Panc1 (cell line): ENCODE results near the gene ERAL1. TPM values are rescaled to one million over a fixed set of nuclear protein-coding genes. Genes with fewer than 3 reads are reported as not detected.

ENCODE experiments used
- ATAC-seq: fragments of 200-7000 bp; cut with Tn5 transposase; 2 replicates; pipeline ENCODE4 v1.9.1; 2020; ENCODE audit warnings: mild to moderate bottlenecking, moderate library complexity
- BruUV-seq: library from RNA; stranded (reverse); fragments of 400-500 nt; replicated peaks from 2 replicates; lab custom pipeline; 2021; lab: Mats Ljungman, UMichigan
- CTCF ChIA-PET: fragments of 300-600 bp; sonication (Branson Sonifier 250); formaldehyde crosslinking; loops from one replicate; lab custom pipeline; 2022; ENCODE audit warnings: antibody characterized with exemption; lab: Charles Lee
- POLR2A ChIA-PET: fragments of 300-600 bp; sonication (Branson Sonifier 250); formaldehyde crosslinking; loops from one replicate; lab custom pipeline; 2022; ENCODE audit warnings: antibody characterized with exemption; lab: Charles Lee
- DNase-seq: peaks from one replicate; pipeline ENCODE4 v3.0.0-alpha.2; 2010; ENCODE audit warnings: low read depth, low spot score
- H3K27ac ChIP-seq: 2 replicates; pipeline ENCODE4 v1.5.1; 2011; ENCODE audit warnings: mild to moderate bottlenecking, low read length, inconsistent platforms
- H3K27me3 ChIP-seq: fragments of 200-500 bp; sonication (Bioruptor generic); 2 replicates; pipeline ENCODE4 v1.6.0; 2014; ENCODE audit warnings: low read length, inconsistent platforms; ENCODE audit not compliant: control insufficient read depth, insufficient read depth
- H3K36me3 ChIP-seq: fragments of 200-500 bp; sonication (Bioruptor generic); 2 replicates; pipeline ENCODE4 v1.5.1; 2014; ENCODE audit warnings: inconsistent platforms, mild to moderate bottlenecking, low read length, moderate library complexity; ENCODE audit not compliant: control insufficient read depth, insufficient read depth
- H3K4me1 ChIP-seq: 2 replicates; pipeline ENCODE4 v1.5.1; 2011; ENCODE audit warnings: inconsistent platforms, mild to moderate bottlenecking, low read length, moderate library complexity; ENCODE audit not compliant: control insufficient read depth, insufficient read depth
- H3K4me3 ChIP-seq, 2 experiments: 2 replicates each; pipeline ENCODE4 v1.5.1; 2011 to 2012; ENCODE audit warnings: low read depth in 2 of 2, low read length in 2 of 2, mild to moderate bottlenecking in 2 of 2, inconsistent platforms in 1 of 2, moderate library complexity in 1 of 2
- H3K9me3 ChIP-seq: fragments of 200-500 bp; sonication (Bioruptor generic); 2 replicates; pipeline ENCODE4 v1.5.1; 2014; ENCODE audit warnings: low read depth, mild to moderate bottlenecking, inconsistent platforms, low read length, moderate library complexity; ENCODE audit not compliant: control insufficient read depth, insufficient read depth
- CTCF ChIP-seq: fragments of 450-650 bp; IDR thresholded peaks from 2 replicates; pipeline ENCODE4 v1.5.1; 2017; ENCODE audit warnings: mild to moderate bottlenecking
- POLR2AphosphoS5 ChIP-seq: IDR thresholded peaks from 2 replicates; pipeline ENCODE4 v1.6.1; 2012; ENCODE audit warnings: mild to moderate bottlenecking, low read depth, low read length, moderate library complexity
- REST ChIP-seq, 2 experiments: IDR thresholded peaks; 2 replicates each; pipeline ENCODE4 v1.6.1; 2011 to 2012; ENCODE audit warnings: low read depth in 2 of 2, control low read depth in 1 of 2, low read length in 1 of 2, mild to moderate bottlenecking in 1 of 2, moderate library complexity in 1 of 2; ENCODE audit not compliant: insufficient read depth in 1 of 2
- SIN3A ChIP-seq: IDR thresholded peaks from 2 replicates; pipeline ENCODE4 v1.6.1; 2012; ENCODE audit warnings: low read depth, mild to moderate bottlenecking, low read length, moderate library complexity, borderline replicate concordance; ENCODE audit not compliant: insufficient read depth
- TCF7L2 ChIP-seq: IDR thresholded peaks from 2 replicates; pipeline ENCODE4 v1.6.1; 2011; ENCODE audit warnings: mild to moderate bottlenecking, low read depth, low read length, inconsistent platforms
- in situ Hi-C: cut with HindIII; loops from 2 replicates; pipeline ENCODE4 v1.10.0; 2016; ENCODE audit warnings: low sequenced_read_pairs, low pct_unique_long_range_greater_than_20kb
- intact Hi-C: fragments of 100-400 bp; cut with micrococcal nuclease; formaldehyde crosslinking; loops from one replicate; pipeline ENCODE4 v1.10.0; 2022; ENCODE audit not compliant: unreplicated experiment
- total RNA-seq: library from RNA; stranded (reverse); gene quantifications from one replicate; pipeline ENCODE4 v1.2.1, GENCODE V29; 2021; ENCODE audit not compliant: unreplicated experiment

The ERAL1 gene
- total RNA-seq, 1 experiment from 2014 or later, result 74.2 TPM

- Histone ChIP-seq H3K36me3 (peaks cover 6% of the 10 kb centered on the region; the same call in 1 of the 2 replicates), H3K27me3 (no peaks in the 10 kb centered on the region), H3K9me3 (no peaks in the 10 kb centered on the region), H3K27ac (no peak overlapping the region), H3K4me1 (peaks cover 9% of the 10 kb centered on the region), H3K4me3 (no peak overlapping the region)
- ATAC-seq, result no peak
- in situ Hi-C loops, result no loop called here
- TF ChIP-seq POLR2AphosphoS5 (no peak), TCF7L2 (no peak), SIN3A (no peak), CTCF (no peak), REST (IDR thresholded peaks at IDR 0.05; ENCODE audit: insufficient read depth in 1 of 2, low read depth in 2 of 2, low read length in 1 of 2) (no peak)
- CTCF ChIA-PET, result no interaction called here
- BruUV-seq, result TSS peak; percentile 51
- POLR2A ChIA-PET, result no interaction called here
- DNase-seq, result no peak
- intact Hi-C loops, result no loop called here
These were observed 3.3 kb downstream of the ERAL1 start for GRCh38 chr17:28857905-28858800.

- in situ Hi-C loops (no loop called here), intact Hi-C loops (no loop called here)
- H3K27ac ChIP-seq, result no peak overlapping the region
- ATAC-seq (no peak), DNase-seq (no peak)
- peaks cover 6% of the 10 kb centered on the region; the same call in 1 of the 2 replicates for H3K36me3 ChIP-seq
- no TSS peak for BruUV-seq
- peaks cover 9% of the 10 kb centered on the region for H3K4me1 ChIP-seq
- POLR2A ChIA-PET, result no interaction called here
- H3K27me3 ChIP-seq, result no peaks in the 10 kb centered on the region
- TF ChIP-seq REST (IDR thresholded peaks at IDR 0.05; ENCODE audit: insufficient read depth in 1 of 2, low read depth in 2 of 2, low read length in 1 of 2), result no peak
- no peak for TF ChIP-seq TCF7L2
- TF ChIP-seq POLR2AphosphoS5, result no peak
- CTCF ChIA-PET, result no interaction called here
- no peak overlapping the region for H3K4me3 ChIP-seq
- H3K9me3 ChIP-seq, result no peaks in the 10 kb centered on the region
These were observed 4.1 kb downstream of the ERAL1 start for GRCh38 chr17:28858801-28859355.
